Natural killer cell (primary cell): Measurements from ENCODE around the gene TAC1. TPM values are rescaled to one million over a fixed set of nuclear protein-coding genes. Genes with fewer than 3 reads are reported as not detected.

Experiments
- ATAC-seq, 3 donors: fragments of 150-1000 bp in 2 of 3; fragments of 200-7000 bp in 1 of 3; cut with Tn5 transposase; 1 replicate in 1 of 3; 2 replicates in 2 of 3; pipeline ENCODE4 v1.10.0; 2021; ENCODE audit warnings: mild to moderate bottlenecking in 2 of 3, moderate library complexity in 2 of 3
- DNase-seq, 2 donors: peaks; one replicate each; pipeline versions ENCODE4 v3.0.0 to v3.0.0-alpha.2; 2013 to 2021; ENCODE audit warnings: mixed read lengths in 1 of 2
- H3K27ac ChIP-seq: one replicate; pipeline ENCODE4 v1.5.1; 2013; ENCODE audit warnings: mild to moderate bottlenecking, low read length
- H3K27me3 ChIP-seq: one replicate; pipeline ENCODE4 v1.6.1; 2013; ENCODE audit warnings: low read length; ENCODE audit not compliant: control insufficient read depth, insufficient read depth
- H3K36me3 ChIP-seq: one replicate; pipeline ENCODE4 v1.6.1; 2013; ENCODE audit warnings: low read length; ENCODE audit not compliant: control insufficient read depth, insufficient read depth
- H3K4me1 ChIP-seq: one replicate; pipeline ENCODE4 v1.6.1; 2013; ENCODE audit warnings: low read length; ENCODE audit not compliant: control insufficient read depth, insufficient read depth
- H3K4me3 ChIP-seq: one replicate; pipeline ENCODE4 v1.5.1; 2013; ENCODE audit warnings: low read length
- H3K9me3 ChIP-seq: one replicate; pipeline ENCODE4 v1.6.1; 2013; ENCODE audit warnings: low read length; ENCODE audit not compliant: control insufficient read depth, insufficient read depth
- H3K27ac Mint-ChIP-seq, 2 donors: one replicate each; pipeline ENCODE4 v1.8.0; 2022; ENCODE audit warnings: mild to moderate bottlenecking in 2 of 2, mixed read lengths in 2 of 2, moderate library complexity in 1 of 2
- H3K27me3 Mint-ChIP-seq, 2 donors: one replicate each; pipeline ENCODE4 v1.8.0; 2022; ENCODE audit warnings: low read depth in 2 of 2, mixed read lengths in 2 of 2
- H3K36me3 Mint-ChIP-seq: one replicate; pipeline ENCODE4 v1.8.0; 2022; ENCODE audit warnings: mixed read lengths
- H3K4me1 Mint-ChIP-seq, 2 donors: one replicate each; pipeline ENCODE4 v1.8.0; 2022; ENCODE audit warnings: mixed read lengths in 2 of 2
- H3K4me3 Mint-ChIP-seq: one replicate; pipeline ENCODE4 v1.8.0; 2022; ENCODE audit warnings: mild to moderate bottlenecking, moderate library complexity, mixed read lengths
- H3K9me3 Mint-ChIP-seq, 2 donors: one replicate each; pipeline ENCODE4 v1.8.0; 2022; ENCODE audit warnings: mixed read lengths in 2 of 2
- CTCF ChIP-seq: fragments of 200-600 bp; IDR thresholded peaks from one replicate; pipeline ENCODE4 v1.8.0; 2022; ENCODE audit warnings: antibody characterized with exemption
- WGBS: methylation state at CpG from one replicate; pipeline ENCODE4 v1.1.7; 2013; ENCODE audit warnings: missing lambda C conversion rate; ENCODE audit not compliant: insufficient coverage; 5-methylcytosine and 5-hydroxymethylcytosine counted together
- intact Hi-C: fragments of 100-400 bp; cut with micrococcal nuclease; formaldehyde crosslinking; loops from one replicate; pipeline ENCODE4 v1.14.2; 2022
- total RNA-seq, 4 donors: library from RNA; stranded (reverse); fragments of 120-200 nt in 1 of 4; gene quantifications; one replicate each; pipeline versions ENCODE4 v1.2.3 to v1.2.4, GENCODE V29; 2013 to 2022

The TAC1 gene
- total RNA-seq, 3 donors from 2014 or later (not counting 1 experiment from before 2014, with no cell fraction given), result not detected

DNA sequence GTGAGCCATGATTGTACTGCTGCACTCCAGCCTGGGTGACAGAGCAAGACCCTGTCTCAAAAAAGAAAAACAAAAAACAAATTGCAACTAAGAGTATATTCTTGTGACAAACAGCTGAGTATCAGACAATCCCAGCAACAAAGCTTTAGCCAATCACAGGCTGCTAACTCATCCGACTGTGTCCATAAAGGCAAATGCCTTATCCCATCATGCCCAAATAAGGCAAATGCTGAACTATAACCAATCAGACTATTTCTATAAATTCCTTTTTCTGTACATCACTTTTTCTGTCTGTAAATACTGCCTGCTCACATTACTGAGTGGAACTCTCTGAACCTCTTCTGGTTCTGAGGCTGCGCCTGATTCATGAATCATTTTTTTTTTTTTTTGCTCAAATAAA lies 37.5 kb upstream of the TAC1 start:
- Histone ChIP-seq H3K27ac (no peak overlapping the region), H3K36me3 (no peaks in the 10 kb centered on the region), H3K4me3 (no peak overlapping the region), H3K9me3 (peaks cover 1% of the 10 kb centered on the region), H3K4me1 (no peaks in the 10 kb centered on the region), H3K27me3 (no peaks in the 10 kb centered on the region)
- H3K36me3 Mint-ChIP-seq, result no peaks in the 10 kb centered on the region
- intact Hi-C loops, result no loop called here
- H3K9me3 Mint-ChIP-seq, result peaks cover 7 to 8% of the 10 kb centered on the region in 2 donors
- no peak for ATAC-seq
- H3K27ac Mint-ChIP-seq, result no peak overlapping the region
- no peaks in the 10 kb centered on the region for H3K4me1 Mint-ChIP-seq
- 85% methylated on average over 2 of the region's 2 CpGs for WGBS
- no peak for DNase-seq
- H3K27me3 Mint-ChIP-seq, result no peaks in the 10 kb centered on the region
- TF ChIP-seq CTCF, result no peak
- no peak overlapping the region for H3K4me3 Mint-ChIP-seq

GRCh38 chr7:97697396-97697795 lies 34.5 kb upstream of the TAC1 start:
- Mint-ChIP-seq H3K4me3 (no peak overlapping the region), H3K27ac (no peak overlapping the region), H3K4me1 (no peaks in the 10 kb centered on the region), H3K36me3 (no peaks in the 10 kb centered on the region), H3K9me3 (peaks cover 7 to 8% of the 10 kb centered on the region in 2 donors), H3K27me3 (no peaks in the 10 kb centered on the region)
- peaks cover 2% of the 10 kb centered on the region for H3K27me3 ChIP-seq
- DNase-seq, result no peak
- intact Hi-C loops, result no loop called here
- ATAC-seq, result no peak
- H3K27ac ChIP-seq, result no peak overlapping the region
- H3K9me3 ChIP-seq, result peaks cover 4% of the 10 kb centered on the region
- no peak overlapping the region for H3K4me3 ChIP-seq
- no peak for TF ChIP-seq CTCF
- H3K4me1 ChIP-seq, result no peaks in the 10 kb centered on the region
- H3K36me3 ChIP-seq, result no peaks in the 10 kb centered on the region

DNA sequence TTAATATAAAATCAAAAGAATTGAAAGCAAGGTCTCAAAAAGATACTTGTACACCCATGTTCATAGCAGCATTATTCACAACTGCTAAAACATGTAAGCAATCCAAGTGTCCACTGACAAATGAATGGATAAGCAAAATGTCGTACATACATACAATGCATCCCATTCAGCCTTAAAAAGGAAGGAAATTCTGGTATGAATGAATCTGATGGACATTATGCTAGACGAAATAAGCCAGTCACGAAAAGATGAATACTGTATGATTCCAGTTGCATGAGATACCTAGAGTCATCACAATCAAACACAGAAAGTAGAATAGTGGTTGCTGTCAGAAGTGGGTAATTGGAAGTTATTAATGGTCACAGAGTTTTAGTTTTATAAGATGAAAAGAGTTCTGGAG lies 9.5 kb upstream of the TAC1 start:
- no peaks in the 10 kb centered on the region for H3K27me3 ChIP-seq
- no peak overlapping the region for H3K27ac ChIP-seq
- no peaks in the 10 kb centered on the region for H3K4me1 Mint-ChIP-seq
- TF ChIP-seq CTCF, result no peak
- no peaks in the 10 kb centered on the region for H3K9me3 ChIP-seq
- WGBS, result 67% methylated on average over 2 of the region's 3 CpGs
- no peaks in the 10 kb centered on the region for H3K36me3 Mint-ChIP-seq
- no peak overlapping the region for H3K4me3 Mint-ChIP-seq
- no peak overlapping the region for H3K4me3 ChIP-seq
- ATAC-seq, result no peak
- intact Hi-C loops, result no loop called here
- H3K36me3 ChIP-seq, result no peaks in the 10 kb centered on the region
- DNase-seq, result no peak
- no peaks in the 10 kb centered on the region for H3K4me1 ChIP-seq
- no peak overlapping the region for H3K27ac Mint-ChIP-seq
- peaks cover 0 to 5% of the 10 kb centered on the region in 2 donors for H3K9me3 Mint-ChIP-seq
- H3K27me3 Mint-ChIP-seq, result no peaks in the 10 kb centered on the region

GRCh38 chr7:97732565-97733275 lies 834 bp downstream of the TAC1 start:
- intact Hi-C loops, result no loop called here
- Mint-ChIP-seq H3K4me1 (no peaks in the 10 kb centered on the region), H3K36me3 (peaks cover 5% of the 10 kb centered on the region), H3K27ac (no peak overlapping the region), H3K27me3 (peaks cover 44 to 63% of the 10 kb centered on the region in 2 donors), H3K4me3 (no peak overlapping the region), H3K9me3 (peaks cover 0 to 2% of the 10 kb centered on the region in 2 donors)
- no peak for ATAC-seq
- DNase-seq, result no peak
- TF ChIP-seq CTCF, result no peak
- WGBS, result 9% methylated on average over 42 of the region's 42 CpGs
- Histone ChIP-seq H3K36me3 (no peaks in the 10 kb centered on the region), H3K9me3 (no peaks in the 10 kb centered on the region), H3K4me3 (no peak overlapping the region), H3K27ac (no peak overlapping the region), H3K27me3 (peaks cover 28% of the 10 kb centered on the region), H3K4me1 (no peaks in the 10 kb centered on the region)
